ENCODE results near the gene EGF. TPM values are rescaled to one million over a fixed set of nuclear protein-coding genes. Genes with fewer than 3 reads are reported as not detected.
"Not testable (repeated sequence)": the region's sequence is repeated elsewhere in the genome, so short reads cannot be mapped to it uniquely, and the experiment has no call there.

EGF gene
- polyA plus RNA-seq (ENCODE audit: insufficient read length) = 3.6 TPM
- long read RNA-seq, donor 1 = 0 reads
- long read RNA-seq, donor 2 = 0 reads
- long read RNA-seq, donor 3, full-length matches to known transcripts = 1 of 1 reads
- long read RNA-seq, donor 3, partial matches to known transcripts = 0 of 1 reads
- long read RNA-seq, donor 3, other reads (novel, unspliced or antisense) = 0 of 1 reads
- long read RNA-seq, donor 4 = 0 reads
- long read RNA-seq, donor 5 = 0 reads
- long read RNA-seq, donor 6 = 0 reads
- long read RNA-seq, donor 7 = 0 reads
- long read RNA-seq, donor 8 = 0 reads

DNA sequence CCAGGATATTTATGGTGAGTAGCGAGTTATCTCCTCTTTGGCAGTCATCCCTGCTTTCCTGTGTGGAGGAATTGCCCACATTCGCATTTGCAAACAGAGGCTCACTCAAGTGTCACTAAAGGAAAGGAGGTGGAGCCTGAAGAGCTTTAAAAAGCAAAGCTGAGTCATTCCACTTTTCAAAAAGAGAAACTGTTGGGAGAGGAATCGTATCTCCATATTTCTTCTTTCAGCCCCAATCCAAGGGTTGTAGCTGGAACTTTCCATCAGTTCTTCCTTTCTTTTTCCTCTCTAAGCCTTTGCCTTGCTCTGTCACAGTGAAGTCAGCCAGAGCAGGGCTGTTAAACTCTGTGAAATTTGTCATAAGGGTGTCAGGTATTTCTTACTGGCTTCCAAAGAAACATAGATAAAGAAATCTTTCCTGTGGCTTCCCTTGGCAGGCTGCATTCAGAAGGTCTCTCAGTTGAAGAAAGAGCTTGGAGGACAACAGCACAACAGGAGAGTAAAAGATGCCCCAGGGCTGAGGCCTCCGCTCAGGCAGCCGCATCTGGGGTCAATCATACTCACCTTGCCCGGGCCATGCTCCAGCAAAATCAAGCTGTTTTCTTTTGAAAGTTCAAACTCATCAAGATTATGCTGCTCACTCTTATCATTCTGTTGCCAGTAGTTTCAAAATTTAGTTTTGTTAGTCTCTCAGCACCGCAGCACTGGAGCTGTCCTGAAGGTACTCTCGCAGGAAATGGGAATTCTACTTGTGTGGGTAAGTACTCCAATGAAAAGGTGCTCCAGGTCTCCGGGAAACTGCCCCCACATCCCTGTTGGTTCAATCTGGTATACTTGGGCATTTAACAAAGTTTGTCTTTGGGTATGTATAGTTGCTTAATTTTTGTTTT, at the start of gene EGF:
Gene EGF (plus strand): TSS at position 178 of the 890 bp plus-strand sequence. CDS start 453 bp downstream, at position 631.
- DNase-seq = no peak

DNA sequence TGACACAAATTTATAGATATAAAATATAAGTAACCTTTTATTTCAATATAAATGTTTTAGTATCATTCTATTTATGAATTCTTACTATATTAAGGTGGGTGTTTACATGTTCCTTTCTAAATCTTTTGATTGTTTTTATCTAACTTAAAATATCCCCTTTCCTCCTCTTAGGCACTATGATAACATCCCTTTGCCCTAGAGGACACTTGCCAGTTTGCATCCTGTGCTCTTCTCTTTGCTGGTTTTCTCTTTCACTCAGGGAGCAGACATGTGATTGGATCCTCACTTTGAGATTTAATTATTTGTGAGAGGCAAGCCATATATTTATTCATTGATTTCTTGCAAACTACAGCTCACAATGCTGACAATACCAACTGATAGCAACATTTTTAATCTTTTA, 48.5 kb upstream of the EGF start:
- DNase-seq = no peak

DNA sequence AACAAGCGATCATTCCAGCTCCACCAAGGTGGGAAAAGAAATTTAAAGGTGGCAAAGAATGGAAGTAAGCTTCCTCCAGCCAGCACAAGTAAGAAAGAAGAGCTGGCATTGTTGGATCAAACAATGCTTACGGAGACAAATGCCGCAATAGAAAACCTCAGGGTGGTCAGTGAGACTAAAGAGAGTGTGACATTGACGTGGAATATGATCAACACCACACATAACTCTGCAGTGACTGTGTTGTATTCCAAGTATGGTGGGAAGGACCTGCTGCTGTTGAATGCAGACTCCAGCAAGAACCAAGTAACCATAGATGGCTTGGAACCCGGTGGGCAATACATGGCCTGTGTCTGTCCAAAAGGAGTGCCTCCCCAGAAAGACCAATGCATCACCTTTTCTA, 42.6 kb upstream of the EGF start:
- no peak for DNase-seq

DNA sequence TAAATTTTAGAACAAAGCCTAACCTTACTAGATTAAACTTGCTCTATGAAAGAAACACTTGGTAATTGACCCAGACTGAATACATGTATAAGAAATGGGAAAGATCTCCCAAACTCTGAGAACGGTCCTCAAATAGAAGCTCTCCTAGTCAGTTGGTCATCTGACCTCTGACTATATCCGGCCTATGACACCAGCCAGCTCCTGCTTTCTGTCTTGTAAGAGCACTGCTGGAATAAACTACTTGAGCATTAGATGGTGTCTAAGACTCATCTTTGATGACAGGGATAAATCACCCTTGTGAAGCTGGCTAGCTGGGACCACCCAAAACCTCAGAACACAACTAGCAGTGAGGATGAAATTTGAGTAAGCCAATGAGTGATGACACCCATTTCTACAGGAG, 40.6 kb upstream of the EGF start:
- no peak for DNase-seq

DNA sequence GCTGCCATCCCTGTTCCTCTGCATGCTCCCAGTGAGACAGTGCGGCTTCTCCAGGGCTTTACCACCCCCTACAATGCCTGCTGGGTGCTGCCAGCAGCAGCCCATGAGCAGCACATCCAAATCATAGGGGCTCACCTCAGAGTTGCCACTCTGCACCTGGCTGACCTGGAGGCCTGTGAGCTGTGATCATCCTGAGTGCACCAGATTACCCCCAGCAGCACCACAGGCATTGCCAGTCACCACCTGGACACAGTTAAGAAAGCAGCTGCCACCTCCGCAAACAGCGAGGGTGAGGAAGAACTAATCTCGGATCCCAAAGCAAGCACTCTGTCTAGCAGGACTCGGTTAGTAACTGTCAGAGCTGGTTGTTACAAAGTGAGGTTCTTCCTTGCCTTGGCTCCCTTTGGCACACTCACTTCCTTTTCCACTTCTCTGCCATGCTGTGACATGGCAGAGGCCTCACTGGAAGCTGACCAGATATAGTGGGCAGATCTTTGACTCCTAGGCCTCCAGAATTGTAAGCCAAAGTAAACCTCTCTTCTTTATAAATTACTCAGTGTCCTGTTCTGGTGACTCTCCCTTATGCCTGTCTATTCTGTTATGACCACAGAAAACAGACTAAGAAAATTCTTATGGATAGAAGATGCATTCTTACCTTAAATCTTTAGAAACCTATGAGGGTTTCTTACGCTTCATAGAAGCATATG, 39.6 kb upstream of the EGF start:
- DNase-seq = no peak

DNA sequence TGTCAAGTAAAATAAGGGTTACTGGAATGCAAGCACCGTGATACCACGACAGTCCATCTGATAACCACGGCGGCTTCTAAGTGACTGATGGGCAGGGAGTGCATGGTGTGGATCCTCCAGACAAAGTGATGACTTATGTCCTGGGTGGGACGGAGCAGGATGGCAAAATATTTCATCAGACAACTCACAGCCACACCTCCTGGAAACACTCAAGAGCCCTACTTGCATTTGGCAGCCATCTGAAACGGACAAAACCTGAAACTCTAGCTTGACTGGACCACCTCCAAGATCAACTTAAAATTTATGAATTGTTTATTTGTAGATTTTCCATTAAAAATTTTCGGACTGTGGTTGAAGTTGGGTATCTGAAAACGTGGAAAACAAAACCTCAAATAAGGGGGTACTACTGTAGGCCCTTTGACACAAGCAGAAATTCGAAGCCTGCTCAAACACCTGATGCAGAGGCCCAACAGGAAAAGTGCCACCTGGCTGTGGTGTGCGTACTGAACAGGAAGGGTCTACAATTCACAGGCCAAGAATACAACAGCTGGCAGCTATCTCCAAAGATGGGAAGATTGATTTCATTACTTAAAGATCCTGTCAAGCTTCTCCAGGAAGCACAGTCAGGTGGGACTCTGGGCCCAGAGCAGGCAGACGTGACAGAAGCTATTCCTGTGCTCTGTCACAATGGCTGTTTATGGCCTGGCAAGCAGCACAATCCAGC, 38.7 kb upstream of the EGF start:
- no peak for DNase-seq

DNA sequence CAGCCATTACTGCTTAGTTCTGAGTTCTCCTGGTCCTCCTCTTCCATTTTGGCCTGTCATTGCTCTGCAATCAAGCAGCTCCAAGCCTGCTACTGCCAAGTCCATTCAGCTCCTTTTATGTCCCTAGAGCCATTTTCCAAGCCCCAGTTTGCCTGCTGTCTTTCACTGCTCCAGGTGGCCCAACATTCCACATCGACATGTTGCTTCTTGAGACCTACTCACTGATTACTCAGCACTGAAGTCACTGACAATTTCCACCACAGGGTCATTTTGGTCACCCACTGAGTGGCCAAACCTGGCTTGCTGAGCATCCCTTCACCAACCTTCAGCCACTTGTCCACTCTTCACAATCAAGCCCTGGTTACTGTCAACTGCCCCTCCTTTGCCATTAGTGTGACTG, 37.6 kb upstream of the EGF start:
- DNase-seq = no peak

DNA sequence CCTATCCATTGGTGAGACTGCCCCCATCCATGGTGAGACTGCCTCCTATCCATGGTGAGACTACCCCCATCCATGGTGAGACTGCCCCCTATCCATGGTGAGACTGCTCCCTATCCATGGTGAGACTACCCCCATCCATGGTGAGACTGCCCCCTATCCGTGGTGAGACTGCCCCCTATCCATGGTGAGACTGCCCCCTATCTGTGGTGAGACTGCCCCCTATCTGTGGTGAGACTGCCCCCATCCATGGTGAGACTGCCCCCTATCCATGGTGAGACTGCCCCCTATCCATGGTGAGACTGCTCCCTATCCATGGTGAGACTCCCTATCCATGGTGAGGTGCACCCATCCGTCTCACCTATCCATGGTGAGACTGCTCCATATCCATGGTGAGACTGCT, 37.1 kb upstream of the EGF start:
- DNase-seq = not testable (repeated sequence)

DNA sequence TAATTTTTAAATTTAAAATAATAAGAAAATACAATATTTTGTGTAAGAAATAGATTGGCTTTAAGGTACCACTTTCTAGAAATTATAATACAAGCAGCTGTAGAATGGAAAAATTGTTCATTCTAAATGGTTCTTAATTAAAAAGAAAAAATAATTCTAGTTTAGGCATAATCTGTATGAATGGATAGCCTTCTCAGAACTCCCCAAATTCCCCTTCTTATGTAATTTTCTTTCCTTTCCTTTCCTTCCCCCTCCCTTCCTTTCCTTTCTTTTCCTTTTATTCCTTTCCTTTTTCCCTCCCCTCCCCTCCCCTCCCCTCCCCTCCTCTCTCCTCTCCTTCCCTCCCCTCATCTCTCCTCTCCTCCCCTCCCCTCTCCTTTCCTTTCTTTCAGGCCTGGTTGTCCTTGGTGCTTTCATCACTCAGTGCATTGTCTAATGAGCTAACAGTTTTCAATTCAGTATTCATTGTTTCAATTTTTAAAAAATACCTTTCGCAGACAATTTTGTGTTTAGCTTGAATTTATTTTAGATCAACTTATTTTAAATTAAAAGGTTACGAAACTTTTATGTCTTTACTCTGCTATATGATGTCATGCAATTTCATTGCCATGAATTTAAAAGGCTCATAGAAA, 35.9 kb upstream of the EGF start:
- DNase-seq = no peak

DNA sequence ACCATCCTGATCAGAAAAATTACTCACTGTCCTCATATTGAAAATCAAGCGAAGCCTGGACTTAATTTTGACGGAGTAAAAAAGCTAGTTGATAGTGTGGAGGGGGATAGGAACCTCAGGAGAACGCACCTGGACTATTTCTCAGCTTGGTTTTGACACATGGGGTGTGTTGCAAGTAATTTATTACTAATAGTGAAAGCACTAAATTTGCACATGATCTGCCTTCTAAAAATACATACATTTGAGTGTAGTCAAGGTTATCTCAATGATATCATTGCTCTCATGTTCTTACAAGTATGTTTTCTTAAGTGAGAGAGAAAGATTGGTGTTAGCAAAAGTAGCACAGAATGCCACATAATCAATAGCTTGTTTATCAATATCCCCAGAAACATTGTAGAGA, 35.3 kb upstream of the EGF start:
- DNase-seq = no peak

DNA sequence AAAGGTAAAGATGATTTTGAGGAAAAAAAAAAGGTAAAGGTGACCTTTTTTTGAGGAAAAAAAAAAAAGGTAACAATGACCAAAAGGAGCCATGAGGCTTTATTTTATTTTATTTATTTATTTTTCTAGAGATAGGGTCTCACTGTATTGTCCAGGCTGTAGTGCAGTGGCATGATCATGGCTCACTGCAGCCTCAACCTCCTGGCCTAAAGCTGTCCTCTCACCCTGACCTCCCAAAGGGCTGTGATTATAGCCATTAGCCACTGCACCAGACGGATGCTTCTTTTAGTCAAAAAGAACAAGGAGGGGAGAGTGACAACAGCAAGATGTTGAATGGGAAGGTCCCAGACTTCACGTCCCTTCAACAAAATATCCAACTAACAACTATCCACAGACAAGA, 34.3 kb upstream of the EGF start:
- no peak for DNase-seq

DNA sequence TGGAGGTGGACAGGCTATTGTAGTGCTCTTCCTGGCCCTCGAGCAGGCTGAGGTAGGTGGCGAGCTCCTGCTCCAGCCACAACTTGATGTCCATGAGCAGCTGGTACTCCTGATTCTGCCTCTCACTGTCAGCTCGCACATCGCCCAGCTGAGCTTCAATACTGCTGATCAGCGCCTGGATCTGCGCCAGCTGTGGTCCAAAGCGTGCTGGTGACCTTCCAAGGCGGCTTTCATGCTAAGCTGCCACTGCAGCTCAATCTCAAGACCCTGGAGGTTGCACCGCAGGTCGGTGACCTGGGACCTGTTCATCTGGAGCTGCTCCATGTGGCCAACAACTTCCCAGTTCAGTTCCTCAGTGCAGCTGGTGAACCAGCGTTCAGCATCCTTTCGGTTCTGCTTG, 33.6 kb upstream of the EGF start:
- DNase-seq = no peak

DNA sequence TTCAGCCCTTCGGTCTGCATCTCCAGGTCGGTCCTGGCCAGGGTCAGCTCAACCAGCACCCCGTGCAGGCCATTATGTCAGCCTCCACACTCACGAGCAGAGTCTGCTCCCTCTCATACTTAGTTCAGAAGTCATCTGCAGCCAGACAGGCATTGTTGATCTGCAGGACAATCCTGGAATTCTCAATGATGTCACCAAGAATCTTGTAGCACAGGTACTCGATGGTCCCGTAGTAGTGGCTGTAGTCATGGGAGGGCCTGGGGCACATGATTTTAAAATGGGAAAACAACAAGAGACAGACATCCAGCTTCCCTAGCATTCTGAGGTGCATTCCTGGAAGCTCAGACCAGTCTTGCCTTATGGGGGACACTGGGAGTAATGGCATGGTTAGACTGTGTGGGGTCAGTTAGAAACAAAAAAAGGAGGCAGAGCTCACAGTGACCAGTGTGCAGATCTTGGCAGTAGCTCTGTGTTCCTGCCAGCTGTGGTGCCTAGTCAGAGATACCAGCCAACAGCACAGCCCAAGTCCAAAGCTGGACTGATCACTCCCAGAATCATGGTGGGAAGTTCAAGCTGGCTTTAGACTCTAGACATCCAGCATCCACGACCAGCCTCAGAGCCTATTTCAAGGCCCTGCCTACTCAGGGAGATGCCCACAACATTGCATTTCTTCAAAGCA, 32.9 kb upstream of the EGF start:
- no peak for DNase-seq

DNA sequence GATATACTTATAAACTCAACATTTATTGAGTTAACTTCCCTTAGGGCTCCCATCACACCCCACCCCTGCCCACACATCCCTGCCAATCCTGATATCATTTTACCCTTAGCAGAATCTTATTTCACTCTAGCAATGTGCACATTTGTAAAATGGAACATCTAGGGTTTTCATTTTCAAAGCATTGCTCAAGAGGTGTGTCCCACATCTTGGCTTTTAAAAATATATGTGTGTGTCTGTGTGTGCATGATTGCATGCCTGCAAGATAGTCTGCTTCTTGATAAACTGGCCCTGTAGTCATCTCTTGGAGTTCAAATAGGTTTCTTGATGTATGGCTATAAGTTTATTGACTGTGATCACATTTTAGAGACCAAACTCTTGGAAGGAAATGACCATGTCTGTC, 26.4 kb upstream of the EGF start:
- no peak for DNase-seq

DNA sequence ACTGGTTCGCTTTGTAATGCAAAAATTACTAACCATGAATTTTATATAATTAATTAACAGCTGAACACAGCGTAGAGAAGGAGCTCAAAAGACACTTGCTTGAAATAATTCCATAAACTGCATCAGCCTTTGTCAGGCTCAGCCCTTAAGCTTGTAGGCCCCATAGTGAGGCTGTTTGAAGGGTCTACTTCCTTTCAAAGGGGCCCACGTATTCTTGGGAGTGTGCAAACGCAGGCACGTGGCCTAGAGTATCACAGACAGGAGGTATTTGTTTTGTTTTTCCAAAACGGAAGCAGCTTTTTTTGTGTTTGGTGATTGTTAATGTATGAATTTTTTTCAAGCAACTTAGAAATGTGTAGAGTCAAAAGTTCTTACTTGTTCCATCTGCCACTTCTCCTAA, 25.6 kb upstream of the EGF start:
- DNase-seq = no peak

DNA sequence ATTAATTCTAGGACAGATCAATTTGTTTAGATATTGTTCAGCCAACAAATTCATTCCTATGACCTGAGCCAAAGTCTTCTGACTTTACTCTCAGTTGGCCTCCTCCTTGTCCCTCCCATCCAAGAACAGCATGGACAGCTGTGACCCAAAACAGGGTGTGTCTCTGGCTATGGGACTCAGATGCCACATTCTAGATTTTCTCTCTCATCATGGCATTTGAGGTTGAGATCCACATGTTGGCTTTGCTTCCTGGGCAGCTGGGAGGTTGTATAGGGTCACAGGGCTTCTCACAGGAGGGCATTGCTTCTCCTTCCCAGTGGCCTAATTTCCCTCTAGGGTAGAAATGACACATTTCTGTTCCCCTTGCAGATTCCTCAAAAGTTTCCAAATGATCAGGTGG, 22.6 kb upstream of the EGF start:
- no peak for DNase-seq

DNA sequence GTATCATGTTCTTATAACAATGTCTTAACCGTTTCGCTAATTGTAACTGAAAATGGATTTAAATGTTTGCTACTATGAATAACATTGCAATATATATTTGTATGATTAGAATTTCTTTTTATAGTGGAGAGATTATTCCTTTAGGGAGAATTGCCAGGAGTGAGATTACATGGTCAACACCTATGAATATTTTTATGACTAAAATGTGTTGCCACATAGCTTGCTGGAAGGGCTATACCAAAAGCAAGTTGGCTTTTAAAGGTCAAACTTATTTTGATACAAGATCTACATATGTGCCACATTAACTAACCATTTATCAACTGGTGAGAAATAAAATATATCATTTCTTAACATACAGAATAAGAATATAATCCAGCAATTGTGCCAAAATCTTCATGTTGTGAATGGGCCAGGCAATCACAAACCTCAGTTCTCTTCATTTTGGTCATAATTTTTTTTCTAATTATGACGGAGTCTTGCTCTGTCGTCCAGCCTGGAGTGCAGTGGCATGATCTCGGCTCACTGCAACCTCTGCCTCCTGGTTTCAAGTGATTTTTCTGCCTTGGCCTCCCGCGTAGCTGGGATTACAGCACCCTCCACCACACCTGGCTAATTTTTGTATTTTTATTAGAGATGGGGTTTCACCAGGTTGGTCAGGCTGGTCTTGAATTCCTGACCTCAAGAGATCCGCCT, 10.0 kb upstream of the EGF start:
- no peak for DNase-seq

DNA sequence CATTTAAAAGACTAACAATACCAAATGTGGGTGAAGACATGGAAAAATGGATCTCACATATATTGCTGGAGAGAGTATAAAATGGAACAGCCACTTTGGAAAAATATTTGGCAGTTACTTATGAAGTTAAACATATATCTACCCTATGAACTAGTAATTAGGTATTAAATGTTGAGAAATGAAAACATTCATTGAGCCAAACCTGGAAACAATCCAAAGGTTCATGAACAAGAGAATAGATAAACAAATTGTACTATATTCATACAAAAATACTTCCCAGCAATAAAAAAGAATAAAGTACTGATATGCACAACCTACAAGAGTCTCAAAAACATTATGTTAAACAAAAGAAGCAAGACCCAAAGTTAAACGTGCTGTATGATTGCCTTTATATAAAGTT, 4.0 kb upstream of the EGF start:
- DNase-seq = no peak

DNA sequence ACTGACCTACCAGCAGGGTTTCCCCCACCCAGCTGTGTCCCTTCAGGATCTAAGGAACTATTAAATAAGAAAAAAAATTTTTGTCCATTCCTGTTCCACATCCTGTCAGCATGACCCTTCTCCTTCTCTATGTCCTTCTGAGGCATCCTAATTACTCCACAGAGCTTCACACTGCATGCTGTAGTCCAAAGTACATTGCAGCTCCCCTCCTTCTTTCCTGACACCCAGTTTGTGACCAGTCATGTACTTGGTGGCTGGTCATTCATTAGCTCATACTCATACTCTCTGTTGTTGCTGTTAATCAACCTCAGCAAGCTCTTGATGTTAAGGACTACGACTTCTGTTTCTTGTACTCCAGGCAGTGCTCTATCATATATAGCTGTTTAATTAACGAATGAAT, 2.4 kb upstream of the EGF start:
- no peak for DNase-seq

DNA sequence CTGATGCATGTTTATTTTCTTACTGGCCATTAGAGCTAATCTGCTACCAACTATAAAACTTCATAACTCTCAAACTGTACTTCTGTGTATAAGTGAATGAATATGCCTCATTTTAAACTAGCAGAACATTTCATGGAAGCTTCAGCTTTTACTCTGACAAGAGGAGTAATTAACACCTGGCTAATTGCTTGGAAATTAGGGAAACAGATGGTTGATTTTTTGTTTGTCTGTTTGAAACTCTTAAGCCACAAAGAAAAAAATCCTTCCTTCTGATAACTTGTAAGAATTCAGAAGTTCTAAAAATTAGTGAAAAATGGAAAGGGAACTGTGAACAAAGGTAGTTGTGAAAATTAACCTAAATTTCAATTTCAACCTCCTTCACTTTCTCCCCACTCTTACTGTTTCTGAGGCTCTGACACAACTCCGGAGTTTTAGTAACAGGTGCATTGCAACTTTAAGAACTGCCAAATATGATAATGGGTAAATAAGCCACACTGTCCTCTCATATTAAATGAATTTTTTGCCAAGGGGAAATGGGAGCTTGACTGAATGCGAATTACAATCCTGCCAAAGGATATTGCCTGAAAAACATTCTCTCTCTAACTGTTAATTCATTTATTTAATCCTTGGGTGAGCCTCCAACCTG, 1.0 kb downstream of the EGF start:
- DNase-seq = no peak
